C4-2B (cell line): ENCODE data around the gene GADD45B.

Experiments used
- CTCF ChIP-seq: fragments of 450-650 bp; conservative IDR thresholded peaks from 2 replicates; pipeline ENCODE4 v1.5.1; 2017; ENCODE audit warnings: mild to moderate bottlenecking
- ZFX ChIP-seq: fragments of 450-650 bp; IDR thresholded peaks from 2 replicates; pipeline ENCODE4 v1.6.1; 2017

GRCh38 chr19:2484178-2484937 is 8.4 kb downstream of the GADD45B start:
- no peak for TF ChIP-seq CTCF
- no peak for TF ChIP-seq ZFX
